GM21423 (cell line): ENCODE data around the gene ME3.
"Not testable (repeated sequence)": the region's sequence is repeated elsewhere in the genome, so short reads cannot be mapped to it uniquely, and the experiment has no call there.

Source experiments
- ATAC-seq: cut with Tn5 transposase; IDR thresholded peaks from one replicate; pipeline ENCODE4 v1.9.1; 2021; ENCODE audit warnings: mild to moderate bottlenecking, moderate library complexity; ENCODE audit not compliant: unreplicated experiment

ME3 gene

DNA sequence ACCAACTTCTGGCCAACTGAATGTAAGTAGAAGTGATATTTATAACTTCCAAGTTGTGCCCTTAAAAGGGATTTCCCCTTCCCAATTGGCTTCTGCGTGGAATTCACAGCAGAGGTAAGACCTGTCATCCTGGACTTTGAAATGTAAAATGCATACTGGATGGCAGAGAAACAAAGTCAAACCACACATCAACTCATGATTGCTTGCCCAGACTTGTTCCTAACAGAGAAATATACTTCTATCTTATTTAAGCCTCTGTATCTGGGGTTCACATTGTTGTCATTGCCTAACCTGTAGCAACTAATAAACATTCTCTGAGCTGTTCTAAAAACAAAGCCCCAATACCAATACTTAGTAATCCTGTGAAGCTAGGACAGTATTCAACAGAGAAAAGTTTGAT lies 6.2 kb downstream of the ME3 start:
- ATAC-seq = no peak

DNA sequence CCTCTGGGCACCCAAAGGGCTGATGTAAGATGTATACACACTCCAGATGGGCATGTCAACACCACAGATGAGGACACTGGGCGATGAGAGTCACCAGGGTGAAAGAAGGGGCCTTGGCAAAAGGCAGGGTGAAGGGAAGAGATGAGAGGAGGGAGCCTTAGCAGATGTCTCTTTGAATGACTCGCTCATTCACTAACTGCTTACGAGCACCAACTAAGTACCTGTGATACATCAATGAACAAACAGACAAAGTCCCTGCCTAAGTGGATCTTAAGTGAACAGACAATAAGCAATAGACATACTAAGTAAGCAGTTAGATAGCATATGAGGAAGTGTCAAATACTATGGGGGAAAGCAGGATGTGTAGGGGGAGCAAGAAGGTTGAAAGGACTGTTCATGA lies 7.5 kb downstream of the ME3 start:
- ATAC-seq = no peak

DNA sequence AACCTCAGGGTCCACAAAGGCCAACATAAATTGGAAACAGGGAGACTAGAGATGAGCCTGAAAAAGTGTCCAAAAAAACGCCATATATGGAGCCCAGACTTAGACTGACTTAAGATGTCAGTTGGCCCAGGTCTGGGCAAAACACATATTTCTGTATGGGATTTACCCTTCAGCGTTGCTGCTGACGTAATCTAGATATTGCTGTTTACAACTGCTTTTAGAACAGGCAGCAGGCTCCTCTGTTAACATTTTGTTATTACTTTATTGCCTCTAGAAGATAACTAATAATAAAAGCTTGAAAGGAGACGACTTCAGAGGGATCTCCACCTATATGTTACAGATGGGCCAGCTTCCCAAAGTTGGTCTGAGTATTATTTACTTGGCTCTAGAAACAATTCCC lies 8.7 kb downstream of the ME3 start:
- ATAC-seq = no peak

DNA sequence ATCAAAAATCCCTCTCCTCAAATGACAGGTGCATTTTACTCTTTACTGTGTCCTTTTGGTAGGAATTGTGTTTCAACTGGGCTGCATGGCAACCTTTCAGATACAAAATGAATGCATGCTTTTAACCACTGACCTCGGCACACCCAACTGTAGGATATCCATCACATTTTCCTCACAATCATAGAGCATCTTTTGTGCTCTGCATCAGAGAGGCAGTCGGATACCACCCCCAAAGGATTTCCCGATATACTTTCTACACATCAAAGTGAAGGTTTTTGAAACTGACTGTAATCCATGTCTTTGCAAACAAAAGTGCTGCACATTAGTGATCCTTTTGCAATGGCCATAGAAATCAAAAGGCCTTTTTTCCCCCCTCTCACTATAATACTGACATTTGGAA lies 9.1 kb downstream of the ME3 start:
- no peak for ATAC-seq

DNA sequence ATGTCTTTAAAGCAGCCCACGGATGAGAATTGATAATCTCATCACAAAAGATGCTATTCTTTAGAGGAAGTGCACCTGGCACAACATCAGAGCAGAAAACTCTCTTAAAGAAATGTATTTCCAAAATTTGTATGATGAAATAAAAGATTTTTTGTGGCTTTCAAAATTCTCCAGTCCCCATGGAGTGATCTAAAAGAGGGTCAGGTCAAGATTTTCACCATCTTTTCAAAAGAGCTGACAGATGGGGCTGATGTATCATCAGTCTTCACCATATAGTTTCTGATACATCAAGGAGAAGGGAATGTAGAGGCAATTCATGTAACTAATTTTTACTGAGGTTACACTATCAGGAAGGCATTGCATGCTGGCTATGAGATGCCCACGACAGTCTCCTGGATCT lies 11.7 kb downstream of the ME3 start:
- no peak for ATAC-seq

DNA sequence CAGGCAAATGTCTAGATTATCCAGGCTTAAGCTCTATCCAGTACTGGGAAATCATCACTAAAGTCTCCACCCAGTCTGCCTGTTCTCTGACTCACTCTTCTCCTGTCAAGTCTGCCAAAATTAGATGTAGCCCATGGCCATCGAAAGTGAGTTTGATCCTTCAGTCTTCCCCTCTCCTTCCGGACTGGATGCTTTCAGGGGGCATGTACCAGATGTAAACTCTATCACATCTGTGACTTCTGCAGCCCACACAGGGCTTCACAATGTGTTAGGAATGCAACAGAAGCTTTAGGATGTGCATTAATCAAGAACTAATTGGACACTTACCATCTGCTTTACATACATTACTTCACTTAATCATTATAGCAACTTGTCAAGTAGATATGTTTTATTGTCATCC lies 12.3 kb downstream of the ME3 start:
- no peak for ATAC-seq

DNA sequence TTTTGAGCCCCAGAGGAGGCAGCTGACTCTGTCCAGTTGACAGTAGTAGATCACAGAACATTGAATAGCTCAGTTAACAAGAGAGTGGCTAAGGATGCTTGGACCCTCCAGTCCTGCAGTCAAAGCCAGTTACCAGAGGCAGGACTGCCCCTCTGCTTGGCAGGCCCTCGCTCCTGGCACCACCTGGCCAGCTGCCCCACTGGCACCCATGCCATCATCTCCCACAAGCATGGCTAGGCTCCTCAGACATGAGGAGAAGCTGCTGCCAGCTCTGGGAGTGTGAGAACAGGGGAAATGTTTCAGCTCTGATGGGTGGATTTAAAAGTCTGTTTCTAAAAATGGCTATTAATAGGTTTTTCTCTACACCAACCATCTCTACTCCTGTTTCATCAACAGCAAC lies 13.9 kb downstream of the ME3 start:
- no peak for ATAC-seq

DNA sequence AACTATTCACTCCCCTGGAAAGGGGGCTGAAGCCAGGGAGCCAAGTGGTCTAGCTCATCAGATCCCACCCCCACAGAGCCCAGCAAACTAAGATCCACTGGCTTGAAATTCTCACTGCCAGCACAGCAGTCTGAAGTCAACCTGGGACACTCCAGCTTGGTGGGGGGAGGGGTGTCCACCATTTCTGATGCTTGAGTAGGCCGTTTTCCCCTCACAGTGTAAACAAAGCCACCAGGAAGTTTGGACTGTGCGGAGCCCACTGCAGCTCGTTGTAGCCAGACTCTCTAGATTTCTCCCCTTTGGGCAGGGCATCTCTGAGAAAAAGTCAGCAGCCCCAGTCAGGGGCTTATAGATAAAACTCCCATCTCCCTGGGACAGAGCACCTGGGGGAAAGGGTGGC lies 27.2 kb downstream of the ME3 start:
- ATAC-seq = not testable (repeated sequence)

DNA sequence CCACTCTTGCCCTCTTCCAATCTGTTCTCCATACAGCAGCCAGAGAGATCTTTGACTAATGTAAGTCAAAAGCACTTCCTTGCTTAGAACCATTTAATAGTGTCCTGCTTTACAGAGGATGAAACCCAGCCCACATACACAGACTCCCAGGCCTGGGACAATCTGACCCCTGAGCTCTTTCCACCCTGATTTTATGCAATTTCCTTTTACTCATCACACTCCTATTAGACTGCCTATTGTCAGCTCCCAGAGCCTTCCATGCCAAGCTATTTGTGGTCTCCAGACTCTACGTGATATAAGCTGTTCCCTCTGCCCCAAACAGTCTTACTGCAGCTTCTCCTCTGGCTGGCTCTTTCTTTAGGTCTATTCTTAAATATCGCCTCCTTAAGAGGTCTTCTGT lies 28.1 kb downstream of the ME3 start:
- no peak for ATAC-seq

DNA sequence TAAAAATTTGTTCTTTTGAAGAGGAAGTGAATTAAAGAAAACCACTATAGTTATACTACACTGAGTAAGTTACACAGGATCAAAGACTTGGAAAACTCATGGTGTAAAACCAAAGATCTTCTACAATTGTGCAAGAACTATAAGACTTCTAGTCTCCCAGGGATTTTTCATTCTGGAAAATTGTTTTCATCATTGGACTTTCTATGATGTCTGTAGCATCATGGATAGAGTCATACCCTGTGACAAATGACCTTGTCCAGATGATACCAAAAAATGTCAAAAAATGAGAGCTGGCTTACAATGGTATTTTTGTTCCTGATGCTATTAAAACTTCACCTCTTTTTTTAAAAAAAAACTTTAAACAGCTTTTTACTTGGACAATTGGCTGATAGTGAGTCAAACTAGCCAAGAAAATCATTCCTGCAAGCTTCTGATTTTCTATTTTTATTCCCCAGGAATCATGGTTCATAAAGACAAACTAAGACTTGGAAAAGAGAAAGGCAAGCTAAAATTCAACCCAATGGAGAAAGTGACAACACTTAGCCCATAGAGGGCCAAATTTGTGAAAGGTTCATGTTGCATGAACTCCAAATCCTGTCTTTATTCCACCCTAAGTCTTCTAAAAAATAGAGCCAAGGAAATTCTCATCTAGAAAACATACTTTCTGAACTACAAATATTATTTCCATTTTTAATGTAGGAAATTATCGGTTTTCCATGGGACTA lies 30.7 kb downstream of the ME3 start:
- no peak for ATAC-seq

DNA sequence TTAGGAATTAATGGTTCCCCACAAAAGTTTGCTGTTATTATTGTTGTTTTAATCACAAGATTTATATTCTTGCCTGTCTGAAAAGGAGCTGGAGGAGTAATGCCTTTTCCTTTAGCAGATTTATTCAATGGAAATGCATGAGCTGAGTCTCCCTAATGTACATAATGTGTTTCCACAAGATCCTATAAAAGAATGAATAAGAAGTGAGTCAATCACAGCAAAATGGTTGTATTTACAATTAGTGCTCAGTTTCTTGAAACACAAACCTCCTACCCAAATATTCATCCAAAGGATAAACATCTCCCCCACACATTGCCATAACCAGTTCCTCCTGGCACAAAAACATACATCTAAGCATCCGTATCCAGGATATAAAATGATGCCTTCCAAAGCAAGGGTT lies 33.3 kb downstream of the ME3 start:
- ATAC-seq = no peak

DNA sequence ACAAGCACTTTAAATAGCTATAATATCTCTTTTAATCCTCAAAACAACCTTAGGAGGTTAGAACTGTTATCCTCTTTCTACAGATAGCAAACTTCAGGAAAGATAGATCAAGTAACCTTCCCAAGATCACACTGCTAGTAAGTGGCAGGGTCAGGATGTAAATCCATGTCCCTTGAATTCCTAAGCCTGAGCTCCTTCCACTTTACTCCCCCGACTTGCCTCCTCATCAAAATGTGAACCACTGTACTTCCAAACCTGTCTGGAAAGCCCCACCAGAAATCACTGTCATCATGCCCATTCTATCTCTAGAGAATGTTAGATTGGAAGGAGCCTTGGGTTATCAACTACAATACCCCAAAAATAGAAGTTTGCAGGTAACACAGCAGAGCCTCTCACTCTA lies 33.7 kb downstream of the ME3 start:
- ATAC-seq = no peak

DNA sequence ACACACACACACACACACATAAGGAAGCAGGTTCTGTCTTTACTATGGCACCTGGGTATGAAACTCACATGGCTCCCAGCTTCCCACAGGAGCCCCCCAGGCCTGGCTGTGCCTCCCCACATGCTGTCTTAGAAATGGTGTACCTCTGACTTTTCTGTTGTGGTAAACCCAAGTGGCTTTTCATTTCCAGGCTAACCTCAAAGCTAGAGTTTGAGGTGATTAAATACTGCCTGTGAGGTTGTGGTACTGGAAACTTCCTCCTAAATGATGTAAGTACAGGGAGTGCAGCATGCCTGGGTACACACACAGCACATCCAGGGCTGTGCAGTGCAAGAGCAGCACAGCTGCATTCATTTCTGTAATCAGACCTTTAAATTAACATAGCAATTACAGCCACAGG lies 34.4 kb downstream of the ME3 start:
- no peak for ATAC-seq

DNA sequence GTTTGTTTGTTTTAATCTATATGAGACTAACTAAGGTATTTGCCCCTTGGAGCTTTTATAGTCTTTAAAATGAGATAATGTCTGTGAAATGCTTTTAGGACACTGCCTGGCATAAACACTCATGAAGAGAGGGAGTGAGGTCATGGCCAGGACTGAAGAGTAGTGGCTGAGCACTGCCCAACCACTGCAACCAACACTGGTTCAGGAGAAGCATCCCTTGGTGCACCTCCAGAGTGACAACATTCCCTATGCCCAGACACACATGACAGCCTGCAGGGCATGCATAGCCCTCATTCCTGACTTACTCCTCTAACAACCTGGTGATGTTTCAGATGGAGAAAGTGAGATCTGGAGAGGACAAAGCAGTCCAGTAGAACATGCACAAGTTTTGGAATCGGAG lies 36.1 kb downstream of the ME3 start:
- ATAC-seq = no peak

DNA sequence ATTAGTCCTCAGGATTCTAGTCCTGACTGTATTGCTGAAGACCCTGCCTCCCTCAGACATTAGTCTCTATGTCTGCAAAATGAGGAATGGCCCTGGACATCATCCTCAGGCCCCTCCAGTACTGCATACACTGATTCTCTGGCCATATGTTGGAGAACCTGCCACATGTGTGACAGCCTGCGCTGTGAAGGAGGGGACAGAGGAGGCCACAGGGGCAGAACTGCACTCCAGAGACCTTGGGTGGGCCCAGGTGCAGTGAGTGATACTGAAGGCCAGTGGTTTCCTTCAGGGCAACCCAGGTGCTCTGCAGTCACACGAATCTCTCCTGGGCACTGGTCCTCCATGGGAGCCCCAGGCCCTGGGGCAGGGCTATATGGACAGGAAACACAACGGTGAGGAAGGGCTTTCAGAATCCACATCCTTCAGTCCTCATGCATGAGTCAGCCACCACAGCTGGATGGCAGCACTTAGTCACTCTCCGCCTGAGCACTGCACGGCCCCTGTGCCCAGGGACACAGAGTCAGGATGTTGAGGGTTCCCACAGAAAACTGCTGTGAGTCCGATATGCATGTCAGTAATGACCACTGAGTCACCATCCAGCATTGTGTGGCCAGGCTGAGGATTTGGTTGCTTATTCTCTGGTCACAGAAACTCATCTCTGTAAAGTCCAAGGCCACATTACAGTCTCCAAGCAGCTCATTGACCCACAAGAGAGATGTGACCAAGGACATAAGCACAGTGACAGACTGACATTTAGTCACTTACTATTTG lies 39.7 kb downstream of the ME3 start:
- peak; percentile 66 for ATAC-seq

DNA sequence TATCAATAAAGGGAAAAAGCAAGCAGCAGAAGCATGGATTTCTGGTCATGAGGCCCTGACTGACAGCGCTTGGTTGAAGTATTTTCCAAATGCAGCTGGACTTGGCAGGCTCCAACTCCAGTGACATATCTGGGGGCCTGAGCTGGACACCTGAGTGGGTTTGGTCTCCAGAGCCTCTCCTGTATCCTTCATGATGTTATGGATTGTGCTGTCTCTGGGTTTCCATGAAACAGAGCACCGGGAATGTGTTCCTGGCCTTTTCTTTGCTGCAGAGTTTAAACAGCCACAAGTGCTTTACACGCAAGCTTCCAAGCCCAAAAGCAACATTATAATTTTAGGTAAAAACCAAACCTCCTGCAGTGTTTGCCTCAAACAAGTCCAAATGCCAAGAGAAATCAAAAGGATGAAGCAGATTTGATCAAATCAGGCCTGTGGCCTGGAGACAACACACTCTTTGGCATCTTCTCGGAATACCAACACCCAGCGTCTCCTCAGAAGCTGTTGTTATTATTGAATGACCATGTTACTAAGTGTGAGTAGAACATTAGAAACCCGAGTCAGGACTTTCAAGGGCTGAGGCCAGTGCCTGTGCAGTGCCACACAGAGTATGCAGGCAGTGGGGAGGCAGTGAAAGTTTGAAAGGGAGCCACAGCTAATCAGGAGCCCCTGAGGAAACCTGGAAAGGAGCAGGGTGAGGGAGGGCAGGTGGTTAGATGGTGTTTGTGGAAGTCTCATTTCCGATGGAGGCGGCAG lies 42.0 kb downstream of the ME3 start:
- ATAC-seq = no peak

DNA sequence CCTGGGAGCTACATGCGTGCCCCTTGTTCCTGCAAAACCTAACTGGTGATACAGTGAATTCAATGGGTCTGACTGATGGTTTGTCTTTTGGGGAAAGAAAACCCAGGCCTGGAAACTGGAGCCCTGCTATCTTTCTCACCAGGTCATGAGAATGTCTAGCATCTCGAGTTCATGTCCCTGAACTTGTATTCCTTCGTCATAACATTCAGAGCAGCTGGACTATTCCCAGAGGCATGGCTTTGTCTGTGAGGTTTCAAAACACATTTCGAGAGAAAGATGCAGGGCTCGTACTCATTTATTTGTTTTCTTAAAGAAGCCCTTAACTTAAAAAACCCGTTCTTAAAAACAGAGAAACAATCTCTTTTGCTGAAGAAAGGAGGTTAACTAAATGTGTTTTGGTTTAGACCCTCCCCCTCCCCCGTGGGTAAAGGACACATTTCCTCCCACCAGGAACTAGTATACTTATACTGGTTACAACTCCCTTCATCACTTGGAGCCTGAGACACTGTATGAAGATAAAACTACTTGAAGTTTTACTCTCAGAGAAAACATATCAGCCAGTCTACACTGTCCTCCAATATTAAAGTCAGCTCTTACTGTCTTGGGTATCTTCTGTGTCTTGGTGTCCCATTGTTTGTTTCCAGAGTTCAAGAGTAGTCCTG lies 43.2 kb downstream of the ME3 start:
- ATAC-seq = no peak

DNA sequence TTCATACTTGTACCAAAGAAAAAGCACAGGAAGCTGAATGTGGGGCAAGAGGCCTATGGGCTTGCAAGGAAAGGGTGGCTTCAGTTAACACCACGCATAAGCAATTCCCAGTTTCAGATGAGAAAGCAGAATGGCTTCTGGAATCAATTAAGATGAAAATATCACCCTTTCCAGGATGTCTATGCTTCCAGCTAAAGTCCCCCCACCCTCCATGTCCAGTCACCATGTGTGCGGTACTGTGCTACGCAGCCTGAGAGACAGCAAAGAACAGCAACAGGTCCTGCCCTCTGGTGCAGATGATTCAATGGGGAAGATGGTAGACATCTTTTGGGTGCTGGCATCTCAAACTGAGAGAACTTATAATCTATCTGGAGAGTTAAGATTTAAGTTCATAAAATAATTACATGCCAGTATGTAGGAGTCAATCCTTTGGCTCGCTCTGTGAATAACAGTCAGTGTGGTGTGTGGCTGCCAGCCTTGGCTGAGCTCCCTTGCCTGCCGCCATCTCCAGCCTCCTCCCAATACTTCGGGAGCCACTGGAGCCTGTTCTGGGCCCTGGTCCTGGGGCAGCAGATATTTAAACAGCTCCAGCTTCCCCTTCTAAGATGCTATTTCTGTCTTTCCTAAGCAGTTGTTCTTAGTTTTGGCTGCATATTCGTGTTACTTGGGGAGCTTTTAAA lies 44.5 kb downstream of the ME3 start:
- ATAC-seq = no peak

DNA sequence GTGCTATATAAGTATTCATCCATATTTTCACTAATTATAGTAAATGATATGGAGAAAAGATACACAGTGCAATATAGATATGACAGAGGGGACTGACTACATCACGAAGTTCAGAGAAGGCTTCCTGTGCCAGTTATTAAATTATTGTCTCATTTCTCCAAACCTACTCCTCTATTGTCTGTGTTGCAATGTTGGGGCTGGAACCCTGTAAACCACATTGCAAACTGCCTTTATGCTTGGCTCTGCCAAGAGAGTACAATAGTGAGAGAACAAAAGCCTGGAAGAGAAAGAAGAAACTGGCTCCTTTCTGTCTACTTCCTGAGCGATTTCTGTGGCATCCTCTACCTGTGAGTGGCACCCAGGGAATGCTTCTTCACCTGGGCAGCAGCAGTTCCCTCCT lies 46.4 kb downstream of the ME3 start:
- no peak for ATAC-seq

DNA sequence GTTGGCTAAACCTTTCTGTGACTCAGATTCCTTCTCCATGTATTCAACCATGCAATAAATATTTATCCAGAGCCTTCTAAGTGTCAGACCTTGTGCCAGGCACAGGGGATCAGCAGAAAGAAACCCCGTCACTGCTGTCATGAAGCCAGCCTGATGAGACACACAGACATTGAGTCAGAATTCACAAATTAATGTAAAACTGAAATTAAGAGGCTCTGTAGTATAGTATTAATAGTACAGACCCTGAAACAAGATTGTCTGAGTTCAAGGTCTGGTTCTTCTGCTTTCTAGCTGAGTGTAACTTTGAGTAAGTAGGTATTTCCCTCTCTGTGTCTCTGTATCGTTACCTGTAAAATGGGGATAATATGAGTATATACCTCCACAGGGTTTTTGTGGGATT lies 46.9 kb downstream of the ME3 start:
- no peak for ATAC-seq

DNA sequence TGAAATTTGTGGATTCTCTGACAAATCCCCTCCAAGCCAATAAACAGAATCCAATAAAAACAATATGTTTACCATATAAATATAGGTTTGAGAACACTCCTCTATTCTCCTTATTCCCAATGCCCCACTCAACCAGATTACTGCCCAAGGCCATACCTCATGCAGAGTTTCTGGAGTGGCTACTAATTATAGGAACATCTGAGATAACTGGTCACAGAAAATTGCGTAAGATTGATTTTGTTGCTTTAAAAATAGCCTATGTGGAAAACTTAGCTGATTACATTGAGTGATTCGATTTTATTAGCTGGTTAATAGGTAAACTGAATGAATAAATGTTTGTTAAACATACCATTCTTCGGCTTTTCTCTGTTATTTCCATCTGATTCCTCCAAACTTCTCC lies 48.0 kb downstream of the ME3 start:
- ATAC-seq = no peak
